Measurements from ENCODE around the gene INPP4B. TPM values are rescaled to one million over a fixed set of nuclear protein-coding genes. Genes with fewer than 3 reads are reported as not detected.

The INPP4B gene
- total and polyA plus RNA-seq, 3 experiments from 2014 or later: 50.3 to 52.6 (median 52.6) TPM

- no peaks in the 10 kb centered on the region for H3K36me3 Mint-ChIP-seq
- H3K27ac Mint-ChIP-seq: peak overlapping the region in 1 of 8 donors; percentile 36
- CTCF ChIA-PET: no interaction called here
- DNase-seq: no peak
- peaks cover 9 to 23% (median 12%) of the 10 kb centered on the region in 3 donors for H3K4me1 Mint-ChIP-seq
- no peaks in the 10 kb centered on the region for H3K9me3 ChIP-seq (ENCODE audit: low read length)
- POLR2A ChIA-PET: interaction anchor here (0.5 kb wide), 1 partner anchor 148 kb away, joined by 5 read pairs; no protein-coding TSS in a partner anchor
- no peaks in the 10 kb centered on the region for H3K36me3 ChIP-seq (ENCODE audit: insufficient read depth, low read length)
- H3K27me3 ChIP-seq (ENCODE audit: insufficient read depth, low read length, poor library complexity, severe bottlenecking): peaks cover 5% of the 10 kb centered on the region
- peaks cover 8% of the 10 kb centered on the region for H3K4me1 ChIP-seq (ENCODE audit: insufficient read depth, low read length)
- no peak overlapping the region for H3K27ac ChIP-seq (ENCODE audit: low read depth, low read length)
- no peaks in the 10 kb centered on the region for H3K9me3 Mint-ChIP-seq
- H3K4me3 Mint-ChIP-seq: peak overlapping the region in 6 of 7 donors; percentile 23 to 85 (median 70)
- H3K4me3 ChIP-seq (ENCODE audit: low read length): no peak overlapping the region
- peaks cover 26 to 66% of the 10 kb centered on the region in 2 donors for H3K27me3 Mint-ChIP-seq
Measured at GRCh38 chr4:142844782-142845181, 1.3 kb downstream of the INPP4B start.

GRCh38 chr4:142840516-142841123 lies 5.5 kb downstream of the INPP4B start:
- Mint-ChIP-seq H3K36me3 (no peaks in the 10 kb centered on the region), H3K9me3 (no peaks in the 10 kb centered on the region), H3K27ac (no peak overlapping the region), H3K4me3 (no peak overlapping the region), H3K27me3 (peaks cover 10 to 32% of the 10 kb centered on the region in 2 donors), H3K4me1 (peaks cover 2 to 11% (median 8%) of the 10 kb centered on the region in 3 donors)
- no peaks in the 10 kb centered on the region for H3K27me3 ChIP-seq (ENCODE audit: insufficient read depth, low read length, poor library complexity, severe bottlenecking)
- ChIA-PET CTCF (interaction anchor here (1.3 kb wide), 1 partner anchor 712 kb away, joined by 5 read pairs; no protein-coding TSS in a partner anchor), POLR2A (no interaction called here)
- no peaks in the 10 kb centered on the region for H3K36me3 ChIP-seq (ENCODE audit: insufficient read depth, low read length)
- peak in 1 of 5 donors; percentile 22 for DNase-seq
- H3K27ac ChIP-seq (ENCODE audit: low read depth, low read length): no peak overlapping the region
- no peaks in the 10 kb centered on the region for H3K9me3 ChIP-seq (ENCODE audit: low read length)
- H3K4me3 ChIP-seq (ENCODE audit: low read length): no peak overlapping the region
- no peaks in the 10 kb centered on the region for H3K4me1 ChIP-seq (ENCODE audit: insufficient read depth, low read length)

- H3K9me3 ChIP-seq (ENCODE audit: low read length): no peaks in the 10 kb centered on the region
- Mint-ChIP-seq H3K27me3 (peaks cover 0 to 14% of the 10 kb centered on the region in 2 donors), H3K9me3 (no peaks in the 10 kb centered on the region), H3K4me3 (no peak overlapping the region), H3K36me3 (no peaks in the 10 kb centered on the region), H3K4me1 (no peaks in the 10 kb centered on the region), H3K27ac (no peak overlapping the region)
- no peaks in the 10 kb centered on the region for H3K36me3 ChIP-seq (ENCODE audit: insufficient read depth, low read length)
- POLR2A ChIA-PET: no interaction called here
- H3K4me3 ChIP-seq (ENCODE audit: low read length): no peak overlapping the region
- DNase-seq: no peak
- no peaks in the 10 kb centered on the region for H3K4me1 ChIP-seq (ENCODE audit: insufficient read depth, low read length)
- no peaks in the 10 kb centered on the region for H3K27me3 ChIP-seq (ENCODE audit: insufficient read depth, low read length, poor library complexity, severe bottlenecking)
- no peak overlapping the region for H3K27ac ChIP-seq (ENCODE audit: low read depth, low read length)
- CTCF ChIA-PET: no interaction called here
Measured at GRCh38 chr4:142838778-142839177, 7.3 kb downstream of the INPP4B start.

- H3K4me3 ChIP-seq (ENCODE audit: low read length): no peak overlapping the region
- no peak overlapping the region for H3K4me3 Mint-ChIP-seq
- H3K4me1 ChIP-seq (ENCODE audit: insufficient read depth, low read length): no peaks in the 10 kb centered on the region
- no peaks in the 10 kb centered on the region for H3K27me3 ChIP-seq (ENCODE audit: insufficient read depth, low read length, poor library complexity, severe bottlenecking)
- H3K36me3 Mint-ChIP-seq: no peaks in the 10 kb centered on the region
- no peaks in the 10 kb centered on the region for H3K36me3 ChIP-seq (ENCODE audit: insufficient read depth, low read length)
- ChIA-PET POLR2A (no interaction called here), CTCF (no interaction called here)
- no peaks in the 10 kb centered on the region for H3K9me3 Mint-ChIP-seq
- no peak for DNase-seq
- no peak overlapping the region for H3K27ac ChIP-seq (ENCODE audit: low read depth, low read length)
- no peak overlapping the region for H3K27ac Mint-ChIP-seq
- no peaks in the 10 kb centered on the region for H3K4me1 Mint-ChIP-seq
- peaks cover 11 to 17% of the 10 kb centered on the region in 2 donors for H3K27me3 Mint-ChIP-seq
- no peaks in the 10 kb centered on the region for H3K9me3 ChIP-seq (ENCODE audit: low read length)
Measured at GRCh38 chr4:142832022-142832421, 14.1 kb downstream of the INPP4B start.

- Mint-ChIP-seq H3K4me1 (no peaks in the 10 kb centered on the region), H3K36me3 (no peaks in the 10 kb centered on the region), H3K27me3 (peaks cover 8 to 32% of the 10 kb centered on the region in 2 donors), H3K27ac (no peak overlapping the region), H3K4me3 (no peak overlapping the region), H3K9me3 (no peaks in the 10 kb centered on the region)
- CTCF ChIA-PET: interaction anchor here (0.9 kb wide), 1 partner anchor 8 kb away, joined by 3 read pairs; no protein-coding TSS in a partner anchor
- Histone ChIP-seq H3K4me1 (ENCODE audit: insufficient read depth, low read length) (no peaks in the 10 kb centered on the region), H3K27ac (ENCODE audit: low read depth, low read length) (no peak overlapping the region), H3K27me3 (ENCODE audit: insufficient read depth, low read length, poor library complexity, severe bottlenecking) (no peaks in the 10 kb centered on the region), H3K9me3 (ENCODE audit: low read length) (no peaks in the 10 kb centered on the region), H3K4me3 (ENCODE audit: low read length) (no peak overlapping the region), H3K36me3 (ENCODE audit: insufficient read depth, low read length) (no peaks in the 10 kb centered on the region)
- POLR2A ChIA-PET: no interaction called here
- DNase-seq: no peak
Measured at GRCh38 chr4:142826503-142827241, 19.4 kb downstream of the INPP4B start.

- H3K9me3 ChIP-seq (ENCODE audit: low read length): no peaks in the 10 kb centered on the region
- H3K36me3 ChIP-seq (ENCODE audit: insufficient read depth, low read length): no peaks in the 10 kb centered on the region
- no peak overlapping the region for H3K4me3 ChIP-seq (ENCODE audit: low read length)
- Mint-ChIP-seq H3K4me1 (no peaks in the 10 kb centered on the region), H3K36me3 (peaks cover 0 to 5% (median 0%) of the 10 kb centered on the region in 3 donors), H3K27me3 (peaks cover 9 to 37% of the 10 kb centered on the region in 2 donors), H3K9me3 (no peaks in the 10 kb centered on the region), H3K4me3 (no peak overlapping the region), H3K27ac (no peak overlapping the region)
- no peak overlapping the region for H3K27ac ChIP-seq (ENCODE audit: low read depth, low read length)
- ChIA-PET CTCF (no interaction called here), POLR2A (no interaction called here)
- no peaks in the 10 kb centered on the region for H3K4me1 ChIP-seq (ENCODE audit: insufficient read depth, low read length)
- DNase-seq: no peak
- no peaks in the 10 kb centered on the region for H3K27me3 ChIP-seq (ENCODE audit: insufficient read depth, low read length, poor library complexity, severe bottlenecking)
Measured at GRCh38 chr4:142824368-142824767, 21.7 kb downstream of the INPP4B start.

- Mint-ChIP-seq H3K27me3 (peaks cover 14 to 36% of the 10 kb centered on the region in 2 donors), H3K36me3 (peaks cover 0 to 8% (median 0%) of the 10 kb centered on the region in 3 donors), H3K4me1 (no peaks in the 10 kb centered on the region), H3K4me3 (no peak overlapping the region), H3K9me3 (no peaks in the 10 kb centered on the region), H3K27ac (no peak overlapping the region)
- no peak overlapping the region for H3K27ac ChIP-seq (ENCODE audit: low read depth, low read length)
- POLR2A ChIA-PET: no interaction called here
- H3K36me3 ChIP-seq (ENCODE audit: insufficient read depth, low read length): no peaks in the 10 kb centered on the region
- H3K4me1 ChIP-seq (ENCODE audit: insufficient read depth, low read length): no peaks in the 10 kb centered on the region
- no peak for DNase-seq
- CTCF ChIA-PET: no interaction called here
- no peak overlapping the region for H3K4me3 ChIP-seq (ENCODE audit: low read length)
- H3K9me3 ChIP-seq (ENCODE audit: low read length): no peaks in the 10 kb centered on the region
- no peaks in the 10 kb centered on the region for H3K27me3 ChIP-seq (ENCODE audit: insufficient read depth, low read length, poor library complexity, severe bottlenecking)
Measured at GRCh38 chr4:142823796-142824195, 22.3 kb downstream of the INPP4B start.

- Mint-ChIP-seq H3K36me3 (peaks cover 0 to 8% (median 0%) of the 10 kb centered on the region in 3 donors), H3K4me1 (peaks cover 8 to 12% (median 11%) of the 10 kb centered on the region in 3 donors), H3K27ac (no peak overlapping the region), H3K9me3 (no peaks in the 10 kb centered on the region), H3K4me3 (no peak overlapping the region), H3K27me3 (peaks cover 9 to 22% of the 10 kb centered on the region in 2 donors)
- DNase-seq: no peak
- no peaks in the 10 kb centered on the region for H3K9me3 ChIP-seq (ENCODE audit: low read length)
- CTCF ChIA-PET: no interaction called here
- peaks cover 4% of the 10 kb centered on the region for H3K4me1 ChIP-seq (ENCODE audit: insufficient read depth, low read length)
- no peaks in the 10 kb centered on the region for H3K36me3 ChIP-seq (ENCODE audit: insufficient read depth, low read length)
- no peak overlapping the region for H3K27ac ChIP-seq (ENCODE audit: low read depth, low read length)
- no peak overlapping the region for H3K4me3 ChIP-seq (ENCODE audit: low read length)
- H3K27me3 ChIP-seq (ENCODE audit: insufficient read depth, low read length, poor library complexity, severe bottlenecking): no peaks in the 10 kb centered on the region
- POLR2A ChIA-PET: no interaction called here
Measured at GRCh38 chr4:142818476-142818875, 27.6 kb downstream of the INPP4B start.
